ENCODE data around the gene TEAD1.
A peak's percentile ranks its signal among the peaks of the same experiment; 100 is the strongest.

GRCh38 chr11:12888525-12889158, 214.4 kb downstream of the TEAD1 start:
- peak; percentile 56 to 70 (median 68) for TF ChIP-seq CTCF (IDR thresholded peaks at IDR 0.05)
- TF ChIP-seq POLR2A (IDR thresholded peaks at IDR 0.05): no peak

Measured in gastroesophageal sphincter (tissue), 3 donors.